SK-N-SH treated with all-trans-retinoic acid at 6 μM for 48 hours (cell line): Measurements from ENCODE around the gene TPGS1.

ENCODE experiments used
- ATAC-seq: fragments of 200-7000 bp; cut with Tn5 transposase; 3 replicates; pipeline ENCODE4 v1.9.1; 2020; ENCODE audit warnings: mild to moderate bottlenecking, moderate library complexity
- ARNTL ChIP-seq: fragments of 450-650 bp; formaldehyde crosslinking; IDR thresholded peaks from 2 replicates; pipeline ENCODE4 v1.5.0; 2020; ENCODE audit warnings: low read depth, mild to moderate bottlenecking, moderate library complexity, borderline replicate concordance
- BACH2 ChIP-seq: fragments of 250-450 bp; sonication (Bioruptor Pico); IDR thresholded peaks from 2 replicates; pipeline ENCODE4 v1.9.0; 2021; ENCODE audit warnings: mild to moderate bottlenecking, borderline replicate concordance
- CSDC2 ChIP-seq: fragments of 250-450 bp; sonication (Bioruptor Pico); IDR thresholded peaks from 2 replicates; pipeline ENCODE4 v1.5.0; 2020; ENCODE audit warnings: mild to moderate bottlenecking, moderate library complexity
- GLIS3 ChIP-seq: fragments of 250-450 bp; sonication (Bioruptor Pico); IDR thresholded peaks from 2 replicates; pipeline ENCODE4 v1.5.0; 2020; ENCODE audit warnings: mild to moderate bottlenecking, moderate library complexity
- ISL1 ChIP-seq: fragments of 250-450 bp; sonication (Bioruptor Pico); IDR thresholded peaks from 2 replicates; pipeline ENCODE4 v2.1.2; 2022; ENCODE audit warnings: mild to moderate bottlenecking, moderate library complexity
- OSR1 ChIP-seq: fragments of 250-450 bp; sonication (Bioruptor Pico); IDR thresholded peaks from 2 replicates; pipeline ENCODE4 v1.8.0; 2022; ENCODE audit warnings: moderate library complexity, mild to moderate bottlenecking, inconsistent platforms
- PPARA ChIP-seq: fragments of 250-450 bp; sonication (Bioruptor Pico); IDR thresholded peaks from 2 replicates; pipeline ENCODE4 v1.5.0; 2020; ENCODE audit warnings: mild to moderate bottlenecking, borderline replicate concordance
- RARB ChIP-seq: fragments of 250-450 bp; sonication (Bioruptor Pico); IDR thresholded peaks from 2 replicates; pipeline ENCODE4 v1.8.0; 2021; ENCODE audit warnings: mild to moderate bottlenecking, moderate library complexity
- SNAI2 ChIP-seq: fragments of 250-450 bp; sonication (Bioruptor Pico); IDR thresholded peaks from 2 replicates; pipeline ENCODE4 v1.5.0; 2020; ENCODE audit warnings: mild to moderate bottlenecking, moderate library complexity
- TCF4 ChIP-seq: fragments of 250-450 bp; sonication (Bioruptor Pico); IDR thresholded peaks from 2 replicates; pipeline ENCODE4 v1.8.0; 2021; ENCODE audit warnings: mild to moderate bottlenecking, moderate library complexity, borderline replicate concordance
- TOX ChIP-seq: fragments of 250-450 bp; sonication (Bioruptor Pico); IDR thresholded peaks from 2 replicates; pipeline ENCODE4 v1.8.0; 2021; ENCODE audit warnings: mild to moderate bottlenecking, moderate library complexity, borderline replicate concordance
- ZC3H10 ChIP-seq: fragments of 250-450 bp; sonication (Bioruptor Pico); IDR thresholded peaks from 2 replicates; pipeline ENCODE4 v1.5.1; 2021; ENCODE audit warnings: mild to moderate bottlenecking, moderate library complexity
- ZFP3 ChIP-seq: fragments of 250-450 bp; sonication (Bioruptor Pico); IDR thresholded peaks from 2 replicates; pipeline ENCODE4 v1.5.0; 2020; ENCODE audit warnings: mild to moderate bottlenecking, moderate library complexity
- ZFP30 ChIP-seq: fragments of 450-650 bp; formaldehyde crosslinking; IDR thresholded peaks from 2 replicates; pipeline ENCODE4 v1.5.0; 2022; ENCODE audit warnings: mild to moderate bottlenecking, moderate library complexity
- ZNF565 ChIP-seq: fragments of 450-650 bp; formaldehyde crosslinking; conservative IDR thresholded peaks from 2 replicates; pipeline ENCODE4 v1.5.0; 2020; ENCODE audit warnings: low read depth, mild to moderate bottlenecking, moderate library complexity
- ZNF70 ChIP-seq: fragments of 450-650 bp; formaldehyde crosslinking; IDR thresholded peaks from 2 replicates; pipeline ENCODE4 v1.5.0; 2020; ENCODE audit warnings: mild to moderate bottlenecking, moderate library complexity
- TF ChIP-seq, protein P1 (sequence below): fragments of 250-450 bp; sonication (Bioruptor Pico); IDR thresholded peaks from 2 replicates; pipeline ENCODE4 v1.5.1; 2021; ENCODE audit warnings: mild to moderate bottlenecking, moderate library complexity
- TF ChIP-seq, protein P2 (sequence below): fragments of 250-450 bp; sonication (Bioruptor Pico); IDR thresholded peaks from 2 replicates; pipeline ENCODE4 v1.8.0; 2020; ENCODE audit warnings: mild to moderate bottlenecking, moderate library complexity, borderline replicate concordance
- TF ChIP-seq, protein P3 (sequence below): fragments of 250-450 bp; sonication (Bioruptor Pico); IDR thresholded peaks from 2 replicates; pipeline ENCODE4 v1.5.1; 2020; ENCODE audit warnings: low read depth, mild to moderate bottlenecking, moderate library complexity
- TF ChIP-seq, protein P4 (sequence below): fragments of 250-450 bp; sonication (Bioruptor Pico); IDR thresholded peaks from 2 replicates; pipeline ENCODE4 v1.8.0; 2021; ENCODE audit warnings: low read depth, mild to moderate bottlenecking, moderate library complexity, borderline replicate concordance

Gene TPGS1

DNA sequence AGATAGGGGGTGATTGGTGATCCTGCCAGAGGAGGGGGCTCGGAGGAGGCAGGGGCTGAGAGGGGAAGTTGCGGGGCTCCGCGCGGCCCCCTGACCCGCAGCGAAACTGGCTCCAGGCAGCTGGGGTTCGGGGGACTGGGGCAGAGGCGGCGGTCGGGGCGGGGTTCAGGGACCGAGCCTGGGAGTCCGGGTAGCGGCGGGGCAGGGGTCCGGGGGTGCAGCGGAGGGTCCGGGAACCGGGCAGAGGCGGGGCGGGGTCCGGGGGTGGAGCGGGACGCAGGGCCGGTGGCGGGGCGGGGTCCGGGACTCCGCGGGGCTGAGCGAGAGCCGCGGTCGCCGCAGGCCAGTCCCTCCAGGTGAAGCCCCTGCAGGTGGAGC lies 9.8 kb upstream of the TPGS1 start:
- no peak for TF ChIP-seq TCF4 (CRISPR knock-in tag)
- TF ChIP-seq, protein P1, sequence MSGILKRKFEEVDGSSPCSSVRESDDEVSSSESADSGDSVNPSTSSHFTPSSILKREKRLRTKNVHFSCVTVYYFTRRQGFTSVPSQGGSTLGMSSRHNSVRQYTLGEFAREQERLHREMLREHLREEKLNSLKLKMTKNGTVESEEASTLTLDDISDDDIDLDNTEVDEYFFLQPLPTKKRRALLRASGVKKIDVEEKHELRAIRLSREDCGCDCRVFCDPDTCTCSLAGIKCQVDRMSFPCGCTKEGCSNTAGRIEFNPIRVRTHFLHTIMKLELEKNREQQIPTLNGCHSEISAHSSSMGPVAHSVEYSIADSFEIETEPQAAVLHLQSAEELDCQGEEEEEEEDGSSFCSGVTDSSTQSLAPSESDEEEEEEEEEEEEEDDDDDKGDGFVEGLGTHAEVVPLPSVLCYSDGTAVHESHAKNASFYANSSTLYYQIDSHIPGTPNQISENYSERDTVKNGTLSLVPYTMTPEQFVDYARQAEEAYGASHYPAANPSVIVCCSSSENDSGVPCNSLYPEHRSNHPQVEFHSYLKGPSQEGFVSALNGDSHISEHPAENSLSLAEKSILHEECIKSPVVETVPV (CRISPR knock-in tag): no peak
- TF ChIP-seq, protein P2, sequence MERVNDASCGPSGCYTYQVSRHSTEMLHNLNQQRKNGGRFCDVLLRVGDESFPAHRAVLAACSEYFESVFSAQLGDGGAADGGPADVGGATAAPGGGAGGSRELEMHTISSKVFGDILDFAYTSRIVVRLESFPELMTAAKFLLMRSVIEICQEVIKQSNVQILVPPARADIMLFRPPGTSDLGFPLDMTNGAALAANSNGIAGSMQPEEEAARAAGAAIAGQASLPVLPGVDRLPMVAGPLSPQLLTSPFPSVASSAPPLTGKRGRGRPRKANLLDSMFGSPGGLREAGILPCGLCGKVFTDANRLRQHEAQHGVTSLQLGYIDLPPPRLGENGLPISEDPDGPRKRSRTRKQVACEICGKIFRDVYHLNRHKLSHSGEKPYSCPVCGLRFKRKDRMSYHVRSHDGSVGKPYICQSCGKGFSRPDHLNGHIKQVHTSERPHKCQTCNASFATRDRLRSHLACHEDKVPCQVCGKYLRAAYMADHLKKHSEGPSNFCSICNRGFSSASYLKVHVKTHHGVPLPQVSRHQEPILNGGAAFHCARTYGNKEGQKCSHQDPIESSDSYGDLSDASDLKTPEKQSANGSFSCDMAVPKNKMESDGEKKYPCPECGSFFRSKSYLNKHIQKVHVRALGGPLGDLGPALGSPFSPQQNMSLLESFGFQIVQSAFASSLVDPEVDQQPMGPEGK (CRISPR knock-in tag): no peak
- TF ChIP-seq, protein P3, sequence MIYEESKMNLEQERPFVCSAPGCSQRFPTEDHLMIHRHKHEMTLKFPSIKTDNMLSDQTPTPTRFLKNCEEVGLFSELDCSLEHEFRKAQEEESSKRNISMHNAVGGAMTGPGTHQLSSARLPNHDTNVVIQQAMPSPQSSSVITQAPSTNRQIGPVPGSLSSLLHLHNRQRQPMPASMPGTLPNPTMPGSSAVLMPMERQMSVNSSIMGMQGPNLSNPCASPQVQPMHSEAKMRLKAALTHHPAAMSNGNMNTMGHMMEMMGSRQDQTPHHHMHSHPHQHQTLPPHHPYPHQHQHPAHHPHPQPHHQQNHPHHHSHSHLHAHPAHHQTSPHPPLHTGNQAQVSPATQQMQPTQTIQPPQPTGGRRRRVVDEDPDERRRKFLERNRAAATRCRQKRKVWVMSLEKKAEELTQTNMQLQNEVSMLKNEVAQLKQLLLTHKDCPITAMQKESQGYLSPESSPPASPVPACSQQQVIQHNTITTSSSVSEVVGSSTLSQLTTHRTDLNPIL (CRISPR knock-in tag): no peak
- TF ChIP-seq TOX (CRISPR knock-in tag): no peak
- no peak for TF ChIP-seq OSR1
- ATAC-seq: no peak

DNA sequence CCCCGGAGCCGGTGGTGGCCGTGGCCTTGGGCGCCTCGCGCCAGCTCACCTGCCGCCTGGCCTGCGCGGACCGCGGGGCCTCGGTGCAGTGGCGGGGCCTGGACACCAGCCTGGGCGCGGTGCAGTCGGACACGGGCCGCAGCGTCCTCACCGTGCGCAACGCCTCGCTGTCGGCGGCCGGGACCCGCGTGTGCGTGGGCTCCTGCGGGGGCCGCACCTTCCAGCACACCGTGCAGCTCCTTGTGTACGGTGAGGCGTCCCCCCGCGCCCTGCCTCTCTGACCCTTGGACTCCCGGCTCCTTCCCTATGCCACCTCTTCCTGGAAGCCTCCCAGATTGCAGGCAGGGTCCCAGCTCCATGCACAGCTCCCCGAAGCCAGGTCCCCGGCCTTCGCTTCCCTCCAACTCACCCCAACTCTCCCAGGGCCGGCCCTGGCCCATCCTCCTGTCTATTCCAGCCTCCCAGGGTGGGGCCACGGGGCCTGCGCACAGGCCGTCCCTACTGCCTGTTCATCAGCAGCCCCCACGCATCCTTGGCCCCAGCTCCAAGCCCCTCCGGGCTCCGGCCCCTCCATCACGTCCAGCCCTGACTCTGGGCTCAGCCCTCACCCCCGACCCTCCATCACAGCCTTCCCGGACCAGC lies 9.3 kb upstream of the TPGS1 start:
- peak; percentile 25 for ATAC-seq
- TF ChIP-seq RARB (CRISPR knock-in tag): no peak
- TF ChIP-seq, protein P3 (CRISPR knock-in tag): no peak
- no peak for TF ChIP-seq ZNF70
- no peak for TF ChIP-seq TCF4 (CRISPR knock-in tag)
- TF ChIP-seq, protein P1 (CRISPR knock-in tag): no peak
- TF ChIP-seq OSR1: no peak
- TF ChIP-seq PPARA (CRISPR knock-in tag): no peak
- TF ChIP-seq CSDC2: no peak
- no peak for TF ChIP-seq ARNTL (CRISPR knock-in tag)
- TF ChIP-seq ZC3H10 (CRISPR knock-in tag): no peak
- TF ChIP-seq BACH2 (CRISPR knock-in tag): no peak
- TF ChIP-seq, protein P4, sequence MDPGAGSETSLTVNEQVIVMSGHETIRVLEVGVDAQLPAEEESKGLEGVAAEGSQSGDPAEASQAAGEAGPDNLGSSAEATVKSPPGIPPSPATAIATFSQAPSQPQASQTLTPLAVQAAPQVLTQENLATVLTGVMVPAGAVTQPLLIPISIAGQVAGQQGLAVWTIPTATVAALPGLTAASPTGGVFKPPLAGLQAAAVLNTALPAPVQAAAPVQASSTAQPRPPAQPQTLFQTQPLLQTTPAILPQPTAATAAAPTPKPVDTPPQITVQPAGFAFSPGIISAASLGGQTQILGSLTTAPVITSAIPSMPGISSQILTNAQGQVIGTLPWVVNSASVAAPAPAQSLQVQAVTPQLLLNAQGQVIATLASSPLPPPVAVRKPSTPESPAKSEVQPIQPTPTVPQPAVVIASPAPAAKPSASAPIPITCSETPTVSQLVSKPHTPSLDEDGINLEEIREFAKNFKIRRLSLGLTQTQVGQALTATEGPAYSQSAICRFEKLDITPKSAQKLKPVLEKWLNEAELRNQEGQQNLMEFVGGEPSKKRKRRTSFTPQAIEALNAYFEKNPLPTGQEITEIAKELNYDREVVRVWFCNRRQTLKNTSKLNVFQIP: no peak
- TF ChIP-seq ZNF565 (CRISPR knock-in tag): no peak

DNA sequence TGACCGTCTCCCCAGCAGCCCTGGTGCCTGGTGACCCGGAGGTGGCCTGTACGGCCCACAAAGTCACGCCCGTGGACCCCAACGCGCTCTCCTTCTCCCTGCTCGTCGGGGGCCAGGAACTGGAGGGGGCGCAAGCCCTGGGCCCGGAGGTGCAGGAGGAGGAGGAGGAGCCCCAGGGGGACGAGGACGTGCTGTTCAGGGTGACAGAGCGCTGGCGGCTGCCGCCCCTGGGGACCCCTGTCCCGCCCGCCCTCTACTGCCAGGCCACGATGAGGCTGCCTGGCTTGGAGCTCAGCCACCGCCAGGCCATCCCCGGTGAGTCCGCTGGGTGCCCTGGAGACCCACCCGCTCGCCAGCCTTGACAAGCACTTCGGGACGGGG lies 8.8 kb upstream of the TPGS1 start:
- no peak; the same call in 2 of the 3 replicates for ATAC-seq
- TF ChIP-seq ZFP30 (CRISPR knock-in tag): no peak
- no peak for TF ChIP-seq ZFP3 (CRISPR knock-in tag)
- TF ChIP-seq ZC3H10 (CRISPR knock-in tag): no peak
- no peak for TF ChIP-seq BACH2 (CRISPR knock-in tag)
- TF ChIP-seq TCF4 (CRISPR knock-in tag): no peak
- no peak for TF ChIP-seq ZNF565 (CRISPR knock-in tag)
- TF ChIP-seq, protein P3 (CRISPR knock-in tag): no peak
- TF ChIP-seq, protein P2 (CRISPR knock-in tag): no peak
- TF ChIP-seq RARB (CRISPR knock-in tag): no peak
- TF ChIP-seq TOX (CRISPR knock-in tag): no peak
- TF ChIP-seq ZNF70: no peak
- no peak for TF ChIP-seq GLIS3 (CRISPR knock-in tag)
- TF ChIP-seq, protein P1 (CRISPR knock-in tag): no peak
- no peak for TF ChIP-seq PPARA (CRISPR knock-in tag)
- TF ChIP-seq CSDC2: no peak
- TF ChIP-seq ISL1 (CRISPR knock-in tag): no peak
- TF ChIP-seq SNAI2 (CRISPR knock-in tag): no peak
- TF ChIP-seq, all 23 proteins: peak for 0
